HepG2 (cell line): Measurements from ENCODE around the gene FIZ1. TPM values are rescaled to one million over a fixed set of nuclear protein-coding genes. Genes with fewer than 3 reads are reported as not detected.
A peak's percentile ranks its signal among the peaks of the same experiment; 100 is the strongest.

Experiments
- BRF2 ChIP-seq: sonication (generic); formaldehyde crosslinking; IDR thresholded peaks from 2 replicates; pipeline ENCODE4 v1.8.1; 2022; ENCODE audit warnings: mild to moderate bottlenecking, missing genetic modification reagents
- CBX2 ChIP-seq, 2 experiments: fragments of 200-600 bp in 1 of 2; sonication (generic); formaldehyde crosslinking in 1 of 2; IDR thresholded peaks; 2 replicates each; pipeline versions ENCODE4 v1.7.0 to v1.8.1; 2018 to 2022; ENCODE audit warnings: low read depth in 2 of 2, low read length in 1 of 2, mild to moderate bottlenecking in 1 of 2, missing genetic modification reagents in 1 of 2
- CENPT ChIP-seq: sonication (generic); formaldehyde crosslinking; IDR thresholded peaks from 2 replicates; pipeline ENCODE4 v1.8.0; 2022; ENCODE audit warnings: low read depth, mild to moderate bottlenecking, moderate library complexity, missing genetic modification reagents
- CHCHD3 ChIP-seq: sonication (generic); formaldehyde crosslinking; IDR thresholded peaks from 2 replicates; pipeline ENCODE4 v1.8.0; 2022; ENCODE audit warnings: mild to moderate bottlenecking, missing genetic modification reagents, moderate library complexity
- FOXO4 ChIP-seq: sonication (generic); formaldehyde crosslinking; conservative IDR thresholded peaks from 2 replicates; pipeline ENCODE4 v1.8.1; 2023; ENCODE audit warnings: missing genetic modification reagents
- HINFP ChIP-seq: sonication (generic); formaldehyde crosslinking; IDR thresholded peaks from 2 replicates; pipeline ENCODE4 v1.4.0; 2020; ENCODE audit warnings: low read depth, mild to moderate bottlenecking, missing genetic modification reagents
- HNRNPL ChIP-seq: fragments of 200-400 bp; formaldehyde crosslinking; IDR thresholded peaks from 2 replicates; pipeline ENCODE4 v1.6.1; 2017; ENCODE audit warnings: mild to moderate bottlenecking, low read depth, low read length
- KAT2B ChIP-seq: fragments of 150-350 bp; IDR thresholded peaks from 2 replicates; pipeline ENCODE4 v1.6.1; 2014; ENCODE audit warnings: low read depth, low read length, borderline replicate concordance
- KDM1A ChIP-seq: IDR thresholded peaks from 2 replicates; pipeline ENCODE4 v1.6.1; 2016; ENCODE audit warnings: missing compliant biosample characterization
- MED1 ChIP-seq: sonication (generic); formaldehyde crosslinking; IDR thresholded peaks from 2 replicates; pipeline ENCODE4 v1.4.0; 2020; ENCODE audit warnings: missing genetic modification reagents
- NAIF1 ChIP-seq: sonication (generic); formaldehyde crosslinking; IDR thresholded peaks from 2 replicates; pipeline ENCODE4 v1.5.0; 2020; ENCODE audit warnings: mild to moderate bottlenecking, missing genetic modification reagents, borderline replicate concordance
- PHF20 ChIP-seq: sonication (generic); formaldehyde crosslinking; IDR thresholded peaks from 2 replicates; pipeline ENCODE4 v1.5.0; 2020; ENCODE audit warnings: mild to moderate bottlenecking, missing genetic modification reagents
- RARG ChIP-seq: sonication (generic); formaldehyde crosslinking; IDR thresholded peaks from 2 replicates; pipeline ENCODE4 v1.4.0; 2020; ENCODE audit warnings: low read depth, mild to moderate bottlenecking, missing genetic modification reagents
- RFXANK ChIP-seq: IDR thresholded peaks from 2 replicates; pipeline ENCODE4 v1.6.1; 2016
- SAFB2 ChIP-seq: sonication (generic); formaldehyde crosslinking; IDR thresholded peaks from 2 replicates; pipeline ENCODE4 v1.5.1; 2020; ENCODE audit warnings: missing genetic modification reagents, low read depth, mild to moderate bottlenecking, borderline replicate concordance
- TAF15 ChIP-seq: fragments of 200-400 bp; formaldehyde crosslinking; IDR thresholded peaks from one replicate; pipeline ENCODE4 v1.6.1; 2018; ENCODE audit warnings: mild to moderate bottlenecking, low read depth, low read length; ENCODE audit not compliant: poor library complexity, severe bottlenecking
- TCF12 ChIP-seq, 2 experiments: fragments of 450-650 bp in 1 of 2; sonication (generic) in 1 of 2; formaldehyde crosslinking in 1 of 2; IDR thresholded peaks; 2 replicates each; pipeline versions ENCODE4 v1.6.1 to v1.8.0; 2017 to 2022; ENCODE audit warnings: antibody characterized with exemption in 1 of 2, mild to moderate bottlenecking in 1 of 2, missing genetic modification reagents in 1 of 2, moderate library complexity in 1 of 2
- YEATS2 ChIP-seq: sonication (generic); formaldehyde crosslinking; IDR thresholded peaks from 2 replicates; pipeline ENCODE4 v1.4.0; 2020; ENCODE audit warnings: missing genetic modification reagents, borderline replicate concordance
- ZFP90 ChIP-seq: sonication (generic); formaldehyde crosslinking; IDR thresholded peaks from 2 replicates; pipeline ENCODE4 v1.8.0; 2022; ENCODE audit warnings: missing genetic modification reagents, mild to moderate bottlenecking, inconsistent platforms, borderline replicate concordance
- ZMYM3 ChIP-seq: sonication (generic); formaldehyde crosslinking; IDR thresholded peaks from 2 replicates; pipeline ENCODE4 v1.5.1; 2020; ENCODE audit warnings: mild to moderate bottlenecking, missing genetic modification reagents
- ZNF512 ChIP-seq: sonication (generic); formaldehyde crosslinking; IDR thresholded peaks from 2 replicates; pipeline ENCODE4 v1.4.0; 2020; ENCODE audit warnings: mild to moderate bottlenecking, missing genetic modification reagents
- ZNF530 ChIP-seq: sonication (generic); formaldehyde crosslinking; IDR thresholded peaks from 2 replicates; pipeline ENCODE4 v1.5.0; 2020; ENCODE audit warnings: low read depth, mild to moderate bottlenecking, missing genetic modification reagents
- ZNF598 ChIP-seq: sonication (generic); formaldehyde crosslinking; IDR thresholded peaks from 2 replicates; pipeline ENCODE4 v1.5.1; 2020; ENCODE audit warnings: mild to moderate bottlenecking, missing genetic modification reagents, borderline replicate concordance
- ZNF761 ChIP-seq: sonication (generic); formaldehyde crosslinking; conservative IDR thresholded peaks from 2 replicates; pipeline ENCODE4 v1.4.0; 2020; ENCODE audit warnings: mild to moderate bottlenecking, missing genetic modification reagents
- polyA plus RNA-seq, 8 experiments: library from polyadenylated mRNA; depleted of rRNA in 3 of 8; stranded (reverse) in 7 of 8; unstranded in 1 of 8; fragments of >200 nt; fragmentation: Illumina TruSeq in 4 of 8; extraction: Trizol in 4 of 8; gene quantifications; 2 replicates each; pipeline versions ENCODE4 v1.2.1 to v1.2.3, GENCODE V29; 2011 to 2016; ENCODE audit warnings: low read depth in 4 of 8, missing spikeins in 1 of 8, mixed read lengths in 1 of 8; ENCODE audit not compliant: insufficient read depth in 1 of 8
- total RNA-seq, 5 experiments: library from RNA; depleted of rRNA; stranded (reverse); fragments of >200 nt; fragmentation: Illumina TruSeq; extraction: Trizol; gene quantifications; 2 replicates each; pipeline ENCODE4 v1.2.3, GENCODE V29; 2016; ENCODE audit warnings: low read depth in 1 of 5

The FIZ1 gene
- total and polyA plus RNA-seq, 2 of the 13 experiments (the other 11 are each of a cell fraction or from before 2014, with no cell fraction given), result 3.6 to 5.9 TPM

- TF ChIP-seq BRF2 (CRISPR knock-in tag) (no peak), RFXANK (no peak), HNRNPL (0 out of 2 replicates have a peak, but pooled peaks have one; percentile 22), ZNF598 (CRISPR knock-in tag) (no peak), ZMYM3 (CRISPR knock-in tag) (peak; percentile 66; the same call in 1 of the 2 replicates), ZNF530 (CRISPR knock-in tag) (no peak), ZFP90 (no peak; the same call in 1 of the 2 replicates), TCF12 (IDR thresholded peaks at IDR 0.05) (no peak), TCF12 (CRISPR knock-in tag; IDR thresholded peaks at IDR 0.05) (no peak), MED1 (no peak), NAIF1 (CRISPR knock-in tag) (no peak), CHCHD3 (no peak), PHF20 (peak; percentile 92), HINFP (CRISPR knock-in tag) (no peak), SAFB2 (no peak), TAF15 (no peak), RARG (no peak), KDM1A (CRISPR knock-in tag) (no peak), ZNF512 (CRISPR knock-in tag) (no peak), YEATS2 (CRISPR knock-in tag) (peak; percentile 71), CENPT (CRISPR knock-in tag) (no peak), CBX2 (IDR thresholded peaks at IDR 0.05; ENCODE audit: low read depth, low read length) (no peak), CBX2 (CRISPR knock-in tag; IDR thresholded peaks at IDR 0.05; ENCODE audit: low read depth) (no peak), ZNF761 (CRISPR knock-in tag) (0 out of 2 replicates have a peak, but pooled peaks have one; percentile 65), FOXO4 (CRISPR knock-in tag) (no peak), KAT2B (no peak)
These were observed 18.6 kb downstream of the FIZ1 start, which contains the start of gene ZNF579 (continued) for GRCh38 chr19:55580628-55581144.
